CD4-positive, alpha-beta T cell treated with Interleukin-17A for 4 hours (primary cell): ENCODE data around the gene CLTB.

ENCODE experiments used
- DNase-seq: peaks from one replicate; pipeline ENCODE4 v3.0.0-alpha.2; 2020; ENCODE audit warnings: mixed read lengths

CLTB gene

GRCh38 chr5:176401281-176402205 lies 14.8 kb downstream of the CLTB start:
- DNase-seq = no peak

DNA sequence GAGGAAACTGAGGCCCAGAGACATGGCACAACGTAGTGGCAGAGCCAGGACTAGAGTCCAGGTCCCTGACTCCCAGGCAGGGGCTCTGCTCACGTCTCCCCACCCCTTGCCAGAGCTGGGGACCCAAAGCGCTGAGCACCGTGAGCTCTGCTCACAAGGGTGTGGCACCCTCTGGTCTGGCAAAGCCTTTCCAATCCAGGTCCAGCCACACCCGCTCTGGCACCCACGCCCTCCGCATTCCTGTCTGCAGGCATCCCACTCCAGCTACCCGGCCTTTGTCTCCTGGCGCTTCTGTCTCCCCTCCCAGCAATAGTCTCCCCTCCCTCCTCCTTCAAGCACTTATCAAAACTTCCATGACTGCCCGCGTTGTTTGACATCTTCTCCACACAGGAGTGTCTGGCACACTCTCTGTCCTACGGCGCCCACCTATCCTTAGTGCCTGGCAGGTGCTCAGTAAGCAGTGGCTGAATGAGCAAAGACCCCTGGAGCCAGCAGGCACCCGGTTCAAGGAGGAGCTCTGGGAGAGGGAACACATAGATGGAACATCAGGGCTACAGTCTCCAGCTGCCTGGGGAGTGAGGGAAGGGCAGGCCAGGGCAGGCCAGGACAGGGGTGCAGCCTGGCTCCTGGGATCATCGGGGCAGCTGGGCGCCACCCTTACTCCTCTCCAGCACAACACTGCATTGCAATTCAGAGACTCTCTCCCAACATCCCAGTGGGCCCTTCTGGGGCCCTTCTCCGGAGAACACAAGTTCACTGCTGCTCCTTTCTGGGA lies 15.8 kb downstream of the CLTB start:
- DNase-seq = no peak

DNA sequence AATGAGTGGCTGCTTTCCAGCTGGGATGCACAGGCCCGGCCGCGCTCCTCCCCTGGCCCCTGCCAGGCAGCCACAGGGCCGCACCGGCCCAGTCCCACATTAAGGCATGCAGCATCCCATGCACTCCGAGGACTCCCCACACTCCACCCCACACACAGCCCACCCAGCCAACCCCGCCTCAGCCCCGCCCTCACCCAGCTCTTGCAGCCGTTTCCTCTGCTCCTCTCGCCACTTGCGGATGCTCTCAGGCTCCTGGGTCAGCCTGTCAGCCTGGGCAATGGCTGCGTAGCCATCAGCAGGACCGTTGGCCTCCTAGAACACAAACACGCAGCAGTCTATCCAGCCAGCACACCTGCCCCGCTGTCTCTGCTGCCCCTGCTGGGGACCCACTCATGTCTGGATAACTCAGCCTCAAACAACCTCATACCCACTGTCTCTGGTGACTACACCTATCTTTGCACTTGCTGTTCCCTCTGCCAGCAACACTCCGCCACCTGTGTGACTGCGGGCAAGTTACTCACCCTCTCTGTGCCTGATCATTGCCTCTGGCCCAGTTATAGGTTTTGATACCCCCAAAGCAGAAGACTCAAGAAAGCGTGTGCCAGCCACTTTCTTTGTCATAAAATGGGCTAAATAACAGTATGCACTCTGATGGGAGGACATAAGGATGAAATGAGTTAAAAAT lies 18.5 kb downstream of the CLTB start:
- DNase-seq = no peak

- DNase-seq = no peak
Observed at GRCh38 chr5:176396330-176396729, 20.0 kb downstream of the CLTB start.

DNA sequence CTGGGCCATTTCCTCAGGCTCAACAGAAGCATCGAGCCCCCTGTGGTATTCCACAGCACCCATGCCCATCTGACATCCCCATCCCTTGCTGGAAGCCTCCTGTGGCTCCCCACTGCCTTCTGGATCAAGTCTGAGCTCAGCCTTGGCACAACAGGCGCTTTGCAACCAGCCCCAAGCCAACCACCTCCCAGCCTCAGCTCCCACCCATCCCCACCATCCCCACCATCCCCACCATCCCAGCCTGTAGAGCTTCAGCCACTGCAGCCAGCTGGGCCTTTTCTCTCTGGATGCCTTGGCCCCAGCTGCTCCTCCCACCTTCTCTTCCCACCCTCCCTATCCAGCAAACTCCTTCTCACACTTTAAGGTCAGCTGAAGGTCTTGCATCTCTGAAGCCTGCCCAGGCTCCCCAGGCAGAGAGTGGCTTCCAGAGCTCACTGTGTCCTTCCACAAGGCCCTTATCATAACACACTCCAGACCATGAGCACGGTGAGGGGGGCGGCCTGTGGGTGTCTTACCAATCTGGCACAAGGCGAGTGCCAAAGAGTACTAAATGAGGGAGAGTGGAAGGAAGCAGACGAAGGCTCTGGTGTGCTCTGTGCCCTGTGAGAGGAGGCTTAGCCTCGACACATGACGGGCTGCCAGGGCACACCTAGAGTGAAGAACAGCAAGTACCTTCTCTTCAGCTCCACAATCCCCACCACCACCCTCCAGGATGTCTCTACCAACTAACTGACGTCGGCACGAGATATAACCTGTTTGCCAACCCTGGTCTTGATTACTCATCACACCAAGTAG lies 21.3 kb downstream of the CLTB start:
- no peak for DNase-seq

DNA sequence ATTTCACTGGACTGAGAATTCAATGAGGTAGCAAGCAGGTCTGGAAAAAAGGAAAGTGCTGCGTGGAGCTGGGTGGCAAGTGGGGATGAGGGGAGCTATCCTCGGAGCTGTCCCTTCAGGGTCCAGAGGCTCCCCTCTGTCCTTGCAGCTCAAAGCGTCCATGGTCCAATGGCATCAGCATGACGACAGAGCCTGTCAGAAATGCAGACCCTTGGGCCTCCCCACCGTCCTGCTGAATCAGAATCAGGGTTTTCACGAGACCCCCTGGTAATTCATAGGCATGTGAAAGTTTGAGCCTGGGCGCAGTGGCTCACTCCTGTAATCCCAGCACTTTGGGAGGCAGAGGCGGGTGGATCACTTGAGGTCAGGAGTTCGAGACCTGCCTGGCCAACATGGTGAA lies 22.2 kb downstream of the CLTB start:
- no peak for DNase-seq

- DNase-seq = no peak
Observed at GRCh38 chr5:176392526-176392925, 23.8 kb downstream of the CLTB start.

- DNase-seq = no peak
Observed at GRCh38 chr5:176391999-176392398, 24.3 kb downstream of the CLTB start.

- DNase-seq = no peak
Observed at GRCh38 chr5:176391479-176391878, 24.9 kb downstream of the CLTB start.

DNA sequence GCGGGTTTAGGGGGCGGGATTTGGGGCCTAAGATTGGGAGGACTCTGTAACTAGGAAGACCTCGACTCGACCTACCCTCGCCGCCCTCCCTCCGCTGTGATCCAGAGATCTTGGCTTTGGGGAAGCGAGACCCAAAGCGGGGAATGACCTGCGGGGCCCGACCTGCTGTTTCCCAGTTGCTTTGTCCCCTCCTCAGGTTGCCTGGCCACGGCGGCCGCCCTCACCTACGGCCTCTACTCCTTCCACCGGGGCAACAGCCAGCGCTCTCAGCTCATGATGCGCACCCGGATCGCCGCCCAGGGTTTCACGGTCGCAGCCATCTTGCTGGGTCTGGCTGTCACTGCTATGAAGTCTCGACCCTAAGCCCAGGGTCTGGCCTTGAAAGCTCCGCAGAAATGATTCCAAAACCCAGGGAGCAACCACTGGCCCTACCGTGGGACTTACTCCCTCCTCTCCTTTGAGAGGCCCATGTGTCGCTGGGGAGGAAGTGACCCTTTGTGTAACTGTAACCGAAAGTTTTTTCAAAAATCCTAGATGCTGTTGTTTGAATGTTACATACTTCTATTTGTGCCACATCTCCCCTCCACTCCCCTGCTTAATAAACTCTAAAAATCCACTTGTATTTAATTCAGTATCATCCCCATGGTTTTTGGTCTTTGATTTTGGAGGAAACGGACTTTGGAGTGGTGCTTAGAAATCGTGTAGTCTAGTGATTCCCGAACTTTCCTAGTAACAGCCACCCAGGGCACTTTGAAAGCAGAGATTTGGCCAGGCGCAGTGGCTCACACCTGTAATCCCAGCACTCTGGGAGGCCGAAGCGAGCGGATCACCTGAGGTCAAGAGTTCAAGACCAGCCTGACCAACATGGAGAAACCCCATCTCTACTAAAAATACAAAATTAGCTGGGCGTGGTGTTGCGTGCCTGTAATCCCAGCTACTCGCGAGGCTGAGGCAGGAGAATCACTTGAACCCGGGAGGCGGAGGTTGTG lies 26.9 kb downstream of the CLTB start:
- no peak for DNase-seq

DNA sequence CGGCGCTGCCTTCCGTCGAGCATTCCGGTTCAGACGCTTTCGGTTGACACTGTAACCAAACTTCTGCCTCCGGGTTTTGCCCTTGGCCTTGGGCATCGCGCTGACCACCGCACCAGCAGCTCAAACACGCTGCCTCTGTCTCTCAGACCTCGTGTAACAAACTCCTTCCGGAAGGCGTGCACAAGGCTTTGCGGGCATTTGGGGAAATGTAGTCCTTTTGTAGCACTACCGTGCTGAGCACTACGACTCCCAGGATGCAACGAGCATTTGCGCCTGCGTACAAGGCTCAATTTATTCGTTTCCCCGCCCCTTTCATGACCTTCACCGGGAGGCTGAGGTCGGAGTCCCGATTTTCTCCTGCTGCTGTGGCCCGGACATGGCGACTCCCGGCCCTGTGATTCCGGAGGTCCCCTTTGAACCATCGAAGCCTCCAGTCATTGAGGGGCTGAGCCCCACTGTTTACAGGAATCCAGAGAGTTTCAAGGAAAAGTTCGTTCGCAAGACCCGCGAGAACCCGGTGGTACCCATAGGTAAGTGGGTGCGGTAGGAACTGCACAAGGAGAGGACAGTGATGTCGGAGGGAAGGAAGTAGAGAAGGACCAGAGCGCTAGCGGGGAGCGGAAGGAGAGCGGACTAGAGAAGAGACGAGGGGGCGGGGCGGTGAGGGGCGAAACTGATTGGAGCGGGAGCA lies 27.8 kb downstream of the CLTB start, which contains the start of the genes HIGD2A and NOP16:
Gene HIGD2A (plus strand): TSS at position 308 of the 691 bp plus-strand sequence. CDS start 69 bp downstream, at position 377.
Gene NOP16 (minus strand): TSS at position 155 of the 691 bp plus-strand sequence. CDS start 59 bp downstream, at position 96.
- peak; percentile 100 for DNase-seq

GRCh38 chr5:176388003-176388443 lies 28.3 kb downstream of the CLTB start:
- DNase-seq = no peak

GRCh38 chr5:176387384-176387925 lies 28.9 kb downstream of the CLTB start:
- no peak for DNase-seq

- DNase-seq = no peak
Observed at GRCh38 chr5:176386491-176386890, 29.8 kb downstream of the CLTB start.

DNA sequence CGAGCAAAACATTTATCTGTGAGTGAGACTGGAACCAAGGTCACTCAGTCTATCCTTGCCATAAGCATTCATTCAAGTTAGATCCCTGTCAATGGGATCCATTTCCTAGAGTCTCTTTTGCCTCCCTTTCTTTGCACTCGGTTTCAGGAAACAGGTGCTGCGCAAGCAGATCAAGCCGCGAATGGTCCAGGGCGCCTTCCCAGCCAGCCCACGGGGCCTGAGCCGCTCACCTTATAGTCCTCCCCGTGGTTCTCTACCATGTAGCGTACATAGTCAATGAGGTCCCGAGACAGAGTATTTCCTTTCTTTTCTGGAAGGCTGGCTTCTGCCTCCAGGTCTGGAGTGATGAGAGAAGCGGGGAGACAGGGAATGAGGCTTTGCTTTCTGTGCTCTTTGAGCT lies 31.3 kb downstream of the CLTB start:
- DNase-seq = no peak

- DNase-seq = no peak
Observed at GRCh38 chr5:176384366-176384930, 31.9 kb downstream of the CLTB start.

DNA sequence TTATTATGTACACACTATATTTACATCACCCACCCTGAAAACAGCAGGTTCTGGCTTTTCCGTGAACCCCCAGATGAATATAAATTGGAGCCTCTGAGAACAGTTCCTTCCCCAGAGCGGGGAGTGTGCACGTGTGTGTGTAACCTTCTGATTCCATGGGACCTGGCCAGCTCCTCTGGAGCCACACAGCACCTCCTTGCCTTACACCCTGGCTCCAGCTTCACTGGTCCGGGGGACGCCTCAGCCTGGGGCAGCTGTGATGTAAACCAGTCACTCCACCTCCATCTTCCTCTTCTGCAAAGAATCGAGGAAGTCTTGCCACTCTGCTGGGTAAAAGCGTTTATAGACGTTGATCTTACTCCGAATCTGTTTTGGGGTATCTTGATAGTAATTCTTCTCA lies 32.4 kb downstream of the CLTB start:
- DNase-seq = no peak

DNA sequence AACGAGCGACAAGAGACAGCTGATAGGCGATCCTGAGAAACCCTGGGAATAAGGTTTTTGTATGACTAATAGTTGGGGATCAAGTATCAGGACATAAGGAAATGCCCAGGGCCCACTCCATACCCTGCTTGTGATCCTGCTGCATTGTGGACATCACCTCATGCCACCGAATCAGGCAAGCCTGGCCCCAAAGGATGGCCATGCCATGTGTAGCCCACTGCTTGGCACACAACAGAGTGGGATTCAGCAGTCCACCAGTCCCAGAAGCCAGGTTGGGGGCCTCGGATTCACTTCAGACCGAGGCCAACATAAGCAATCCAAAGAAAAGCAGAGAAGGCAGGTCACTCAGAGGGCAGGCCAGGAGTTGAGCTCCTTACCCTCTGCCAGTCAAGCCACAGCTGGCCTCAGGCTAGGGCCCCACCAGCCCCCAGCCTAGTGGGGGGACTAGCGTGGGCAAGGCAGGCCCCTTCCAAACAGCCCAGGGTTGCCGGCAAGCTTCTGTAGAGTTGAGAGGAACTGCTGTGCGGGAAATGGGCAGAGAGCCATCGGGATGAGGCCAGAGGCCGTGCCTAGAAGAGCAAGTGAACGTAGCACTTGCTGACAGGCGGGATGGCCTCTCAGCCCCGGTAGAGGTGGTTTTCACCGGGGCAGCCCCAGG lies 33.0 kb downstream of the CLTB start:
- DNase-seq = no peak

DNA sequence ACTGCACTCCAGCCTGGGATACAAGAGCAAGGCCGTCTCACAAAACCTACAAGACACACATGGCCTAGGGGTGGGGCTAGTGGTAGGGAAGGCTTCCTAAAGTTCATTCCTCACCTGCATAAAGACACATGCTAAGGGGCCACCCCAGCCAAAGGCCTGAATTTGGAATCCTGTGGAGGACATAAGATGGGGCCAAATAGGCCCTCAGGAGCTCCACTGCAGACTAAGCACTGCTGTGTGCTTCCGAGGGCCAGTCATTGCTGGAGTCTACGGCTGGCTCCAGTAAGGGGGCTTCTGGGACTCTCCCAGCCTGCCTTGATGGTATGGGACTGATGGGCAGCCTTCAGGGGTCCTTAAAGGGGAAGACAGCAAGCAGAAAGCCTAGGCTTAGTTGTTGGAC lies 33.6 kb downstream of the CLTB start:
- DNase-seq = no peak
